Effector memory CD4-positive, alpha-beta T cell (primary cell): ENCODE results near the gene SIGLEC1.

ENCODE experiments used
- DNase-seq, 3 donors: peaks; one replicate each; pipeline ENCODE4 v3.0.0-alpha.2; 2020
- H3K27ac ChIP-seq: 2 replicates; pipeline ENCODE4 v1.7.0; 2013; ENCODE audit warnings: mild to moderate bottlenecking, low read length, moderate library complexity; ENCODE audit not compliant: insufficient read depth, poor library complexity, severe bottlenecking
- H3K27me3 ChIP-seq: replicated peaks from 2 replicates; pipeline ENCODE4 v1.7.0; 2013; ENCODE audit warnings: mild to moderate bottlenecking, low read length; ENCODE audit not compliant: insufficient read depth, control insufficient read depth, poor library complexity, severe bottlenecking
- H3K36me3 ChIP-seq: 2 replicates; pipeline ENCODE4 v1.7.0; 2013; ENCODE audit warnings: mild to moderate bottlenecking, low read length, moderate library complexity; ENCODE audit not compliant: control insufficient read depth, insufficient read depth
- H3K4me1 ChIP-seq: 2 replicates; pipeline ENCODE4 v1.7.0; 2013; ENCODE audit warnings: low read length, mild to moderate bottlenecking; ENCODE audit not compliant: control insufficient read depth, insufficient read depth, poor library complexity, severe bottlenecking
- H3K4me3 ChIP-seq: 2 replicates; pipeline ENCODE4 v1.7.0; 2013; ENCODE audit warnings: low read length, low read depth, mild to moderate bottlenecking; ENCODE audit not compliant: insufficient read depth, poor library complexity, severe bottlenecking
- H3K9me3 ChIP-seq: 2 replicates; pipeline ENCODE4 v1.7.0; 2013; ENCODE audit warnings: mild to moderate bottlenecking, low read length, moderate library complexity; ENCODE audit not compliant: control insufficient read depth

The SIGLEC1 gene

DNA sequence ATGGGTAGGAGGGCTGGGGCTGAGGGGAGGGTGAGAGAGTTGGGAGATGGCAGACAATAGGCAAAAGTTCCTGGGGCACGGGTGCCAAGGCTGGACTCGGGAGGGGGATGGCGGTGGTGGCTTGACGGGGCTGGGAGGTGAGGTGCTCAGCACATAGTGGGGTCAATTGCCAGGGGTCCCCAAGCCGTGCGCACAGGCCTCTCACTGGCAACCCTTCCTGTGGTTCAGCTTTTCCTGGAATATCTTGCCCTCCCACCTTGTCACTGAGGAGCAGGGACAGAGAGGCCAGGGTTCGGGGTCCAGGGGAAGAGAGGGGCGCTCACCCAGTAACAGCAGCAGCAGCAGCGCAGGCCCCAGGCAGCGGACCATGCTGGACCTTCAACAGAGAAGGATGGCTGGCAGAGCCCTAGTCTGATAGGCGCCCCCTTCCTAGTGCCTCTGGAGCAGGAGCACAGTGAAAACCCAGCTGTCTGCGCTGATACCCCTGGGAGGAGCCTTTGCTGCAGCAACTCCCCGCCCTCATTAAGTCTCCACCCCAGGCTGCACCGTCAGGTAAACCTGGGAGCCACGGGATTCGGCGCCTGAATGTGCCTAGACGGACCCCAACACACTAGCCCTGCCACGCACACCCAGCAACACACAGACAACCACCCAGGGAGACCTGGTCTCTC, 49.2 kb downstream of the SIGLEC1 start, which contains the start of gene GFRA4:
GFRA4 (minus strand) TSS at position 369 of the 671 bp plus-strand sequence; CDS start at position 369, 0 bp downstream.
- no peaks in the 10 kb centered on the region for H3K9me3 ChIP-seq
- H3K4me3 ChIP-seq = no peak within 1 kb of the TSS
- H3K4me1 ChIP-seq = peaks cover 12% of the 10 kb centered on the region
- H3K27me3 ChIP-seq = peaks cover 21% of the 10 kb centered on the region
- no peak within 1 kb of the TSS for H3K27ac ChIP-seq
- DNase-seq = no peak
- H3K36me3 ChIP-seq = no peaks in the 10 kb centered on the region
